A549 (cell line): ENCODE data around the gene CBX4.

Experiments used
- BHLHE40 ChIP-seq: IDR thresholded peaks from 2 replicates; pipeline ENCODE4 v1.6.1; 2012; ENCODE audit warnings: low read depth, low read length, inconsistent platforms
- CHD2 ChIP-seq: fragments of 150-350 bp; IDR thresholded peaks from 2 replicates; pipeline ENCODE4 v1.6.1; 2014; ENCODE audit warnings: low read length; ENCODE audit not compliant: partially characterized antibody
- ESRRA ChIP-seq: fragments of 150-350 bp; IDR thresholded peaks from 2 replicates; pipeline ENCODE4 v1.6.1; 2014; ENCODE audit warnings: mild to moderate bottlenecking, low read length, borderline replicate concordance
- PHF8 ChIP-seq: fragments of 200-600 bp; sonication (generic); IDR thresholded peaks from 2 replicates; pipeline ENCODE4 v1.6.1; 2016; ENCODE audit warnings: low read depth, mild to moderate bottlenecking, antibody characterized with exemption, moderate library complexity, borderline replicate concordance
- POLR2A ChIP-seq: IDR thresholded peaks from 2 replicates; pipeline ENCODE4 v1.6.1; 2012; ENCODE audit warnings: mild to moderate bottlenecking, low read length
- TF ChIP-seq, protein P1 (sequence below): fragments of >200 bp; sonication (Bioruptor Twin); formaldehyde crosslinking; IDR thresholded peaks from 3 replicates; pipeline ENCODE4 v1.5.1; 2016
- TF ChIP-seq, protein P2 (sequence below): fragments of 200-600 bp; sonication (generic); IDR thresholded peaks from 2 replicates; pipeline ENCODE4 v1.6.1; 2016; ENCODE audit warnings: antibody characterized with exemption, mild to moderate bottlenecking, moderate library complexity
- TF ChIP-seq, protein P3 (sequence below): IDR thresholded peaks from 2 replicates; pipeline ENCODE4 v1.6.1; 2012; ENCODE audit warnings: low read depth, borderline replicate concordance

DNA sequence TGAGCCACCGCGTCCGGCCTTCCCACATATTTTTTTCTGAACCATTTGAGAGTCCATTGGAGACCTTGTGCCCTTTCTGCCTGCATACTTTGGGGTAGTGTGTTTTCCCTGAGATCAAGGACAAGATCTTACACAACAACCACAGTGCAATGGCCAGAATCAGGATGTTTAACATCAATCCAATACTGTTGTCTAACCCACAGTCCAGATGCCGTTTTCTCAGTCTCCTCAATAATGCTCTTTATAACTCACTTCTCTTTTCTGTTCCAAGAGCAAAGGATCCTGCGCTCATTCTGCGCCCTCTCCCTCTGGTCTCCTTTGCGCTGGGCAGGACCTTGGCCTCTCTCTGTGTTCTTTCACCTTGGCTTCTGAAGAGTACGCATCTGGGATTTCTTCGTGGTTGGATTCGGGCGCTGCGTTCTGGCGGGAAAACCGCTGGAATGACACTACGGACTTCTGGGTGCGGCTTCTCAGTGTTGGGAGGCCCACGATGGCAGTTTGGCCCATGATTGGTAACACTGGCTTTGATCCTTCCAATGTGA is 16.6 kb downstream of the CBX4 start:
- TF ChIP-seq POLR2A (no peak), PHF8 (no peak), ESRRA (no peak), CHD2 (no peak), BHLHE40 (no peak)
- TF ChIP-seq, protein P1, sequence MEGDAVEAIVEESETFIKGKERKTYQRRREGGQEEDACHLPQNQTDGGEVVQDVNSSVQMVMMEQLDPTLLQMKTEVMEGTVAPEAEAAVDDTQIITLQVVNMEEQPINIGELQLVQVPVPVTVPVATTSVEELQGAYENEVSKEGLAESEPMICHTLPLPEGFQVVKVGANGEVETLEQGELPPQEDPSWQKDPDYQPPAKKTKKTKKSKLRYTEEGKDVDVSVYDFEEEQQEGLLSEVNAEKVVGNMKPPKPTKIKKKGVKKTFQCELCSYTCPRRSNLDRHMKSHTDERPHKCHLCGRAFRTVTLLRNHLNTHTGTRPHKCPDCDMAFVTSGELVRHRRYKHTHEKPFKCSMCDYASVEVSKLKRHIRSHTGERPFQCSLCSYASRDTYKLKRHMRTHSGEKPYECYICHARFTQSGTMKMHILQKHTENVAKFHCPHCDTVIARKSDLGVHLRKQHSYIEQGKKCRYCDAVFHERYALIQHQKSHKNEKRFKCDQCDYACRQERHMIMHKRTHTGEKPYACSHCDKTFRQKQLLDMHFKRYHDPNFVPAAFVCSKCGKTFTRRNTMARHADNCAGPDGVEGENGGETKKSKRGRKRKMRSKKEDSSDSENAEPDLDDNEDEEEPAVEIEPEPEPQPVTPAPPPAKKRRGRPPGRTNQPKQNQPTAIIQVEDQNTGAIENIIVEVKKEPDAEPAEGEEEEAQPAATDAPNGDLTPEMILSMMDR = no peak
- TF ChIP-seq, protein P2, sequence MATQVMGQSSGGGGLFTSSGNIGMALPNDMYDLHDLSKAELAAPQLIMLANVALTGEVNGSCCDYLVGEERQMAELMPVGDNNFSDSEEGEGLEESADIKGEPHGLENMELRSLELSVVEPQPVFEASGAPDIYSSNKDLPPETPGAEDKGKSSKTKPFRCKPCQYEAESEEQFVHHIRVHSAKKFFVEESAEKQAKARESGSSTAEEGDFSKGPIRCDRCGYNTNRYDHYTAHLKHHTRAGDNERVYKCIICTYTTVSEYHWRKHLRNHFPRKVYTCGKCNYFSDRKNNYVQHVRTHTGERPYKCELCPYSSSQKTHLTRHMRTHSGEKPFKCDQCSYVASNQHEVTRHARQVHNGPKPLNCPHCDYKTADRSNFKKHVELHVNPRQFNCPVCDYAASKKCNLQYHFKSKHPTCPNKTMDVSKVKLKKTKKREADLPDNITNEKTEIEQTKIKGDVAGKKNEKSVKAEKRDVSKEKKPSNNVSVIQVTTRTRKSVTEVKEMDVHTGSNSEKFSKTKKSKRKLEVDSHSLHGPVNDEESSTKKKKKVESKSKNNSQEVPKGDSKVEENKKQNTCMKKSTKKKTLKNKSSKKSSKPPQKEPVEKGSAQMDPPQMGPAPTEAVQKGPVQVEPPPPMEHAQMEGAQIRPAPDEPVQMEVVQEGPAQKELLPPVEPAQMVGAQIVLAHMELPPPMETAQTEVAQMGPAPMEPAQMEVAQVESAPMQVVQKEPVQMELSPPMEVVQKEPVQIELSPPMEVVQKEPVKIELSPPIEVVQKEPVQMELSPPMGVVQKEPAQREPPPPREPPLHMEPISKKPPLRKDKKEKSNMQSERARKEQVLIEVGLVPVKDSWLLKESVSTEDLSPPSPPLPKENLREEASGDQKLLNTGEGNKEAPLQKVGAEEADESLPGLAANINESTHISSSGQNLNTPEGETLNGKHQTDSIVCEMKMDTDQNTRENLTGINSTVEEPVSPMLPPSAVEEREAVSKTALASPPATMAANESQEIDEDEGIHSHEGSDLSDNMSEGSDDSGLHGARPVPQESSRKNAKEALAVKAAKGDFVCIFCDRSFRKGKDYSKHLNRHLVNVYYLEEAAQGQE = no peak
- TF ChIP-seq, protein P3, sequence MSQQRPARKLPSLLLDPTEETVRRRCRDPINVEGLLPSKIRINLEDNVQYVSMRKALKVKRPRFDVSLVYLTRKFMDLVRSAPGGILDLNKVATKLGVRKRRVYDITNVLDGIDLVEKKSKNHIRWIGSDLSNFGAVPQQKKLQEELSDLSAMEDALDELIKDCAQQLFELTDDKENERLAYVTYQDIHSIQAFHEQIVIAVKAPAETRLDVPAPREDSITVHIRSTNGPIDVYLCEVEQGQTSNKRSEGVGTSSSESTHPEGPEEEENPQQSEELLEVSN = no peak
